K562 (cell line): ENCODE results near the gene DNAJC18. TPM values are rescaled to one million over a fixed set of nuclear protein-coding genes. Genes with fewer than 3 reads are reported as not detected.

Experiments
- GATAD2A ChIP-seq: fragments of 450-650 bp; IDR thresholded peaks from 2 replicates; pipeline ENCODE4 v1.6.1; 2017
- KDM1A ChIP-seq, 2 experiments: fragments of 450-650 bp; IDR thresholded peaks; 2 replicates each; pipeline ENCODE4 v1.6.1; 2016; ENCODE audit warnings: mild to moderate bottlenecking in 2 of 2
- RAD21 ChIP-seq, 2 experiments: fragments of 250-450 bp in 1 of 2; fragments of 450-650 bp in 1 of 2; sonication (Bioruptor Pico) in 1 of 2; formaldehyde crosslinking in 1 of 2; IDR thresholded peaks in 1 of 2; conservative IDR thresholded peaks in 1 of 2; 2 replicates each; pipeline versions ENCODE4 v1.4.0 to v1.8.0; 2020 to 2022; ENCODE audit warnings: mild to moderate bottlenecking in 2 of 2, moderate library complexity in 1 of 2
- RCOR1 ChIP-seq, 2 experiments: IDR thresholded peaks; 2 replicates each; pipeline ENCODE4 v1.6.1; 2012; ENCODE audit warnings: low read depth in 2 of 2, low read length in 2 of 2, borderline replicate concordance in 1 of 2, improper control_type of control experiment in 1 of 2
- SMC3 ChIP-seq: conservative IDR thresholded peaks from 2 replicates; pipeline ENCODE4 v1.6.1; 2011; ENCODE audit warnings: low read depth, low read length, improper control_type of control experiment; ENCODE audit not compliant: insufficient read depth
- ZNF316 ChIP-seq: fragments of 450-650 bp; IDR thresholded peaks from 2 replicates; pipeline ENCODE4 v1.6.1; 2016
- polyA plus RNA-seq, 8 experiments: library from polyadenylated mRNA; depleted of rRNA in 4 of 8; stranded (reverse) in 5 of 8; unstranded in 3 of 8; fragments of >200 nt; fragmentation: Nextera tagmentation in 2 of 8; fragmentation: Illumina TruSeq in 1 of 8; extraction: Ambion mirVana in 2 of 8; extraction: Trizol in 1 of 8; gene quantifications; 2 replicates each; pipeline versions ENCODE4 v1.2.1 to v1.2.3, GENCODE V29; 2011 to 2014; ENCODE audit warnings: inconsistent platforms in 1 of 8, missing spikeins in 1 of 8
- total RNA-seq, 7 experiments: library from RNA; depleted of rRNA in 6 of 7; stranded (reverse); fragments of >200 nt in 6 of 7; fragmentation: Illumina TruSeq in 2 of 7; extraction: Trizol in 2 of 7; gene quantifications; 2 replicates each; pipeline versions ENCODE4 v1.2.1 to v1.2.3, GENCODE V29; 2011 to 2021; ENCODE audit warnings: low replicate concordance in 1 of 7
- TF ChIP-seq, protein P1 (sequence below), 3 experiments: IDR thresholded peaks in 2 of 3; conservative IDR thresholded peaks in 1 of 3; 2 replicates each; pipeline ENCODE4 v1.5.1; 2011 to 2012; ENCODE audit warnings: low read length in 3 of 3, mild to moderate bottlenecking in 3 of 3, control low read depth in 2 of 3, improper control_type of control experiment in 1 of 3, inconsistent platforms in 1 of 3, low read depth in 1 of 3, mixed read lengths in 1 of 3, moderate library complexity in 1 of 3; ENCODE audit not compliant: insufficient read depth in 2 of 3
- TF ChIP-seq, protein P2 (sequence below): IDR thresholded peaks from 2 replicates; pipeline ENCODE4 v1.6.1; 2011; ENCODE audit warnings: borderline replicate concordance, low read depth, mild to moderate bottlenecking, moderate library complexity, low read length; ENCODE audit not compliant: insufficient read depth, poor library complexity, severe bottlenecking
- TF ChIP-seq, protein P3 (sequence below): sonication (generic); formaldehyde crosslinking; IDR thresholded peaks from 2 replicates; pipeline ENCODE4 v1.8.1; 2023; ENCODE audit warnings: mild to moderate bottlenecking, missing genetic modification reagents

The DNAJC18 gene
- total and polyA plus RNA-seq, 9 of the 15 experiments (the other 6 are each of a cell fraction or from before 2014, with no cell fraction given), result 1.5 to 13.3 (median 7.5) TPM

DNA sequence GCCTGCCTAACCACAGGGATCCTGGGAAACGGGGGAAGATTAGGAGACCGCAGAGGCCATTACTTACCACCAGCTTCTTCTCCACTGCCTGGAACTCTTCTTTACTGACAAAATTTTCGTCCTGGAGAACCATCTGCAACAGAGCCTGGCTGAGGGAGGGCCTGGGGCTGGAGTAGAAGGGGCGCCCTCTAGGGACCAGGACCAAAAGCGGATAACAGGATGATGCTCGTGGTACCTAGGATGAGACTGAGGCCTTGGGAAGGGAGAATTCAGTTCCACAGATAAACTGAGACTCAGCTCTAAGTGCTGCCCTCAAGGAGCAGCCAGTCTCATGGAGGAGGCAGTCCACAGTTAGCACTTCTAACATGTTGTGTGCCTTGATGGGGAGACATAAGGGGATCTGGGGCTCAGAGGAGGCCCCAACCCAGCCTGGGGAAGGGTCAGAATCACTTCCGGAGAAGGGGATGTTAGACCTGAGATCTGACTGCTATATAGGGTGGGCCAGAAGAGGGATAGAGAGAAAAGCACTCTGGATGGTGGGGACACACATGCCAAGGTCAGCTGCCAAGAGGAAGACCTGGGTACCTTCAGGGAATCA lies 36.7 kb downstream of the DNAJC18 start (continued):
- TF ChIP-seq RCOR1 (IDR thresholded peaks at IDR 0.05; ENCODE audit: borderline replicate concordance in 1 of 2, low read depth in 2 of 2, low read length in 2 of 2), result peak in 1 of 2 experiments; percentile 93; a peak in 2 of 4 replicates
- peak; percentile 7 to 49; a peak in 1 of 4 replicates for TF ChIP-seq KDM1A (IDR thresholded peaks at IDR 0.05)
- TF ChIP-seq, protein P1, sequence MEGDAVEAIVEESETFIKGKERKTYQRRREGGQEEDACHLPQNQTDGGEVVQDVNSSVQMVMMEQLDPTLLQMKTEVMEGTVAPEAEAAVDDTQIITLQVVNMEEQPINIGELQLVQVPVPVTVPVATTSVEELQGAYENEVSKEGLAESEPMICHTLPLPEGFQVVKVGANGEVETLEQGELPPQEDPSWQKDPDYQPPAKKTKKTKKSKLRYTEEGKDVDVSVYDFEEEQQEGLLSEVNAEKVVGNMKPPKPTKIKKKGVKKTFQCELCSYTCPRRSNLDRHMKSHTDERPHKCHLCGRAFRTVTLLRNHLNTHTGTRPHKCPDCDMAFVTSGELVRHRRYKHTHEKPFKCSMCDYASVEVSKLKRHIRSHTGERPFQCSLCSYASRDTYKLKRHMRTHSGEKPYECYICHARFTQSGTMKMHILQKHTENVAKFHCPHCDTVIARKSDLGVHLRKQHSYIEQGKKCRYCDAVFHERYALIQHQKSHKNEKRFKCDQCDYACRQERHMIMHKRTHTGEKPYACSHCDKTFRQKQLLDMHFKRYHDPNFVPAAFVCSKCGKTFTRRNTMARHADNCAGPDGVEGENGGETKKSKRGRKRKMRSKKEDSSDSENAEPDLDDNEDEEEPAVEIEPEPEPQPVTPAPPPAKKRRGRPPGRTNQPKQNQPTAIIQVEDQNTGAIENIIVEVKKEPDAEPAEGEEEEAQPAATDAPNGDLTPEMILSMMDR (IDR thresholded peaks at IDR 0.05 in 2 of 3, conservative IDR thresholded peaks at IDR 0.05 in 1 of 3; ENCODE audit: insufficient read depth in 2 of 3, low read depth in 1 of 3, low read length in 3 of 3), result peak; percentile 62 to 76 (median 67)
- peak; percentile 44; the same call in 1 of the 2 replicates for TF ChIP-seq ZNF316
- TF ChIP-seq, protein P2, sequence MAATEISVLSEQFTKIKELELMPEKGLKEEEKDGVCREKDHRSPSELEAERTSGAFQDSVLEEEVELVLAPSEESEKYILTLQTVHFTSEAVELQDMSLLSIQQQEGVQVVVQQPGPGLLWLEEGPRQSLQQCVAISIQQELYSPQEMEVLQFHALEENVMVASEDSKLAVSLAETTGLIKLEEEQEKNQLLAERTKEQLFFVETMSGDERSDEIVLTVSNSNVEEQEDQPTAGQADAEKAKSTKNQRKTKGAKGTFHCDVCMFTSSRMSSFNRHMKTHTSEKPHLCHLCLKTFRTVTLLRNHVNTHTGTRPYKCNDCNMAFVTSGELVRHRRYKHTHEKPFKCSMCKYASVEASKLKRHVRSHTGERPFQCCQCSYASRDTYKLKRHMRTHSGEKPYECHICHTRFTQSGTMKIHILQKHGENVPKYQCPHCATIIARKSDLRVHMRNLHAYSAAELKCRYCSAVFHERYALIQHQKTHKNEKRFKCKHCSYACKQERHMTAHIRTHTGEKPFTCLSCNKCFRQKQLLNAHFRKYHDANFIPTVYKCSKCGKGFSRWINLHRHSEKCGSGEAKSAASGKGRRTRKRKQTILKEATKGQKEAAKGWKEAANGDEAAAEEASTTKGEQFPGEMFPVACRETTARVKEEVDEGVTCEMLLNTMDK, result peak; percentile 77
- TF ChIP-seq, protein P3, sequence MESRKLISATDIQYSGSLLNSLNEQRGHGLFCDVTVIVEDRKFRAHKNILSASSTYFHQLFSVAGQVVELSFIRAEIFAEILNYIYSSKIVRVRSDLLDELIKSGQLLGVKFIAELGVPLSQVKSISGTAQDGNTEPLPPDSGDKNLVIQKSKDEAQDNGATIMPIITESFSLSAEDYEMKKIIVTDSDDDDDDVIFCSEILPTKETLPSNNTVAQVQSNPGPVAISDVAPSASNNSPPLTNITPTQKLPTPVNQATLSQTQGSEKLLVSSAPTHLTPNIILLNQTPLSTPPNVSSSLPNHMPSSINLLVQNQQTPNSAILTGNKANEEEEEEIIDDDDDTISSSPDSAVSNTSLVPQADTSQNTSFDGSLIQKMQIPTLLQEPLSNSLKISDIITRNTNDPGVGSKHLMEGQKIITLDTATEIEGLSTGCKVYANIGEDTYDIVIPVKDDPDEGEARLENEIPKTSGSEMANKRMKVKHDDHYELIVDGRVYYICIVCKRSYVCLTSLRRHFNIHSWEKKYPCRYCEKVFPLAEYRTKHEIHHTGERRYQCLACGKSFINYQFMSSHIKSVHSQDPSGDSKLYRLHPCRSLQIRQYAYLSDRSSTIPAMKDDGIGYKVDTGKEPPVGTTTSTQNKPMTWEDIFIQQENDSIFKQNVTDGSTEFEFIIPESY (CRISPR knock-in tag), result peak; percentile 20; the same call in 1 of the 2 replicates
- TF ChIP-seq GATAD2A, result no peak
- TF ChIP-seq RAD21 (CRISPR knock-in tag; conservative IDR thresholded peaks at IDR 0.05 in 1 of 2, IDR thresholded peaks at IDR 0.05 in 1 of 2), result peak in 1 of 2 experiments; percentile 31; a peak in 2 of 4 replicates
- TF ChIP-seq SMC3, result 0 out of 2 replicates have a peak, but pooled peaks have one; percentile 34
